GM23338 (cell line): ENCODE measurements around the gene MTCL1. TPM values are rescaled to one million over a fixed set of nuclear protein-coding genes. Genes with fewer than 3 reads are reported as not detected.

Experiments used
- ATAC-seq: fragments of 200-7000 bp; cut with Tn5 transposase; 3 replicates; pipeline ENCODE4 v1.9.1; 2020
- DNase-seq: peaks from one replicate; pipeline ENCODE4 v3.0.0-alpha.2; 2015; ENCODE audit warnings: low spot score
- H2AFZ ChIP-seq: fragments of 200-600 bp; sonication (generic); 2 replicates; pipeline ENCODE4 v1.8.0; 2016; ENCODE audit warnings: antibody characterized with exemption, mild to moderate bottlenecking, moderate library complexity
- H3F3A ChIP-seq: fragments of 200-600 bp; sonication (generic); replicated peaks from 2 replicates; pipeline ENCODE4 v1.8.0; 2017; ENCODE audit warnings: antibody characterized with exemption, mixed run types, low read depth
- H3K27ac ChIP-seq: fragments of 200-600 bp; sonication (generic); 2 replicates; pipeline ENCODE4 v1.6.1; 2016; ENCODE audit warnings: low read depth
- H3K27me3 ChIP-seq: fragments of 200-600 bp; sonication (generic); 2 replicates; pipeline ENCODE4 v1.8.0; 2016; ENCODE audit warnings: mild to moderate bottlenecking, mixed run types, moderate library complexity; ENCODE audit not compliant: insufficient read depth
- H3K36me3 ChIP-seq: fragments of 200-600 bp; sonication (generic); 2 replicates; pipeline ENCODE4 v1.8.0; 2016; ENCODE audit warnings: mild to moderate bottlenecking; ENCODE audit not compliant: insufficient read depth
- H3K4me1 ChIP-seq: fragments of 200-600 bp; sonication (generic); 2 replicates; pipeline ENCODE4 v1.8.0; 2016; ENCODE audit warnings: mild to moderate bottlenecking, moderate library complexity; ENCODE audit not compliant: insufficient read depth
- H3K4me2 ChIP-seq: fragments of 200-600 bp; sonication (generic); 2 replicates; pipeline ENCODE4 v1.7.1; 2017; ENCODE audit warnings: mixed run types
- H3K4me3 ChIP-seq: fragments of 200-600 bp; sonication (generic); 2 replicates; pipeline ENCODE4 v1.6.1; 2016; ENCODE audit warnings: mixed run types
- H3K79me2 ChIP-seq: fragments of 200-600 bp; sonication (generic); replicated peaks from 2 replicates; pipeline ENCODE4 v1.8.0; 2017; ENCODE audit warnings: mild to moderate bottlenecking; ENCODE audit not compliant: insufficient read depth
- H3K9me2 ChIP-seq: fragments of 200-600 bp; sonication (generic); 2 replicates; pipeline ENCODE4 v1.8.0; 2017; ENCODE audit not compliant: insufficient read depth
- H4K20me1 ChIP-seq: fragments of 200-600 bp; sonication (generic); replicated peaks from 2 replicates; pipeline ENCODE4 v1.8.0; 2017; ENCODE audit warnings: mild to moderate bottlenecking; ENCODE audit not compliant: insufficient read depth
- H3K27ac Mint-ChIP-seq: 2 replicates; pipeline ENCODE4 v1.8.0; 2020; ENCODE audit warnings: inconsistent platforms, mild to moderate bottlenecking, moderate library complexity, mixed read lengths
- H3K27me3 Mint-ChIP-seq: 3 replicates; pipeline ENCODE4 v1.8.0; 2022; ENCODE audit warnings: low read depth, mild to moderate bottlenecking, moderate library complexity, mixed read lengths, inconsistent platforms; ENCODE audit not compliant: insufficient read depth, poor library complexity
- H3K36me3 Mint-ChIP-seq: 3 replicates; pipeline ENCODE4 v1.8.0; 2021; ENCODE audit warnings: low read depth, mild to moderate bottlenecking, inconsistent platforms, moderate library complexity, mixed read lengths
- H3K4me1 Mint-ChIP-seq: 3 replicates; pipeline ENCODE4 v1.8.0; 2020; ENCODE audit warnings: mild to moderate bottlenecking, inconsistent platforms, mixed read lengths
- H3K4me3 Mint-ChIP-seq: 3 replicates; pipeline ENCODE4 v1.8.0; 2021; ENCODE audit warnings: moderate library complexity, mild to moderate bottlenecking, inconsistent platforms, mixed read lengths
- H3K9me3 Mint-ChIP-seq: 3 replicates; pipeline ENCODE4 v1.8.0; 2020; ENCODE audit warnings: moderate library complexity, mild to moderate bottlenecking, inconsistent platforms, mixed read lengths
- CREB1 ChIP-seq: fragments of 250-450 bp; sonication (Bioruptor Pico); IDR thresholded peaks from 2 replicates; pipeline ENCODE4 v1.5.0; 2020; ENCODE audit warnings: low read depth, mild to moderate bottlenecking, moderate library complexity
- CTCF ChIP-seq, 2 experiments: fragments of 200-600 bp in 1 of 2; sonication (generic) in 1 of 2; conservative IDR thresholded peaks; 2 replicates each; pipeline versions ENCODE4 v1.5.1 to v1.6.1; 2016 to 2017; ENCODE audit warnings: antibody characterized with exemption in 2 of 2, low read depth in 2 of 2, mild to moderate bottlenecking in 2 of 2, moderate library complexity in 1 of 2
- ETS1 ChIP-seq: IDR thresholded peaks from 2 replicates; pipeline ENCODE4 v1.6.1; 2016; ENCODE audit warnings: antibody characterized with exemption
- EZH2 ChIP-seq: fragments of 200-600 bp; sonication (generic); IDR thresholded peaks from one replicate; pipeline ENCODE4 v1.8.0; 2017; ENCODE audit warnings: antibody characterized with exemption, mild to moderate bottlenecking, low read depth; ENCODE audit not compliant: unreplicated experiment
- EZH2phosphoT487 ChIP-seq: fragments of 200-600 bp; sonication (generic); IDR thresholded peaks from one replicate; pipeline ENCODE4 v1.8.1; 2018; ENCODE audit warnings: antibody characterized with exemption; ENCODE audit not compliant: unreplicated experiment
- JUNB ChIP-seq: IDR thresholded peaks from one replicate; pipeline ENCODE4 v1.6.1; 2016; ENCODE audit warnings: antibody characterized with exemption; ENCODE audit not compliant: unreplicated experiment
- NANOG ChIP-seq: IDR thresholded peaks from 2 replicates; pipeline ENCODE4 v1.6.1; 2016; ENCODE audit warnings: antibody characterized with exemption, borderline replicate concordance
- POLR2AphosphoS5 ChIP-seq: IDR thresholded peaks from 2 replicates; pipeline ENCODE4 v1.6.1; 2016; ENCODE audit warnings: antibody characterized with exemption, low read depth
- REST ChIP-seq: IDR thresholded peaks from one replicate; pipeline ENCODE4 v1.6.1; 2018; ENCODE audit warnings: antibody characterized with exemption; ENCODE audit not compliant: unreplicated experiment
- STAT1 ChIP-seq: IDR thresholded peaks from one replicate; pipeline ENCODE4 v1.6.1; 2016; ENCODE audit warnings: antibody characterized with exemption; ENCODE audit not compliant: unreplicated experiment
- ZNF114 ChIP-seq: fragments of 250-450 bp; sonication (Bioruptor Pico); IDR thresholded peaks from 2 replicates; pipeline ENCODE4 v1.5.0; 2020; ENCODE audit warnings: mild to moderate bottlenecking, moderate library complexity
- ZNF331 ChIP-seq: fragments of 250-450 bp; sonication (Bioruptor Pico); IDR thresholded peaks from 2 replicates; pipeline ENCODE4 v1.5.0; 2020; ENCODE audit warnings: low read depth, mild to moderate bottlenecking, moderate library complexity
- ZNF462 ChIP-seq: fragments of 250-450 bp; sonication (Bioruptor Pico); IDR thresholded peaks from 2 replicates; pipeline ENCODE4 v1.5.0; 2020; ENCODE audit warnings: mild to moderate bottlenecking, moderate library complexity
- polyA plus RNA-seq: library from polyadenylated mRNA; unstranded; fragments of >200 nt; fragmentation: Nextera tagmentation; extraction: Ambion mirVana; gene quantifications from 2 replicates; pipeline ENCODE4 v1.2.1, GENCODE V29; 2016
- total RNA-seq: library from RNA; depleted of rRNA; stranded (reverse); fragments of >200 nt; shearing (Covaris generic); gene quantifications from 2 replicates; pipeline ENCODE4 v1.2.3, GENCODE V29; 2014

Gene MTCL1
- total and polyA plus RNA-seq, 2 experiments from 2014 or later = 14.4 to 45.0 TPM

GRCh38 chr18:8805552-8805951 lies 100.2 kb downstream of the MTCL1 start:
- Histone ChIP-seq H3K4me2 (no peak overlapping the region), H3K4me3 (no peak overlapping the region), H3F3A (no peaks in the 10 kb centered on the region), H3K27me3 (no peaks in the 10 kb centered on the region), H2AFZ (no peak overlapping the region), H4K20me1 (no peaks in the 10 kb centered on the region), H3K27ac (no peak overlapping the region), H3K9me2 (no peaks in the 10 kb centered on the region), H3K4me1 (peaks cover 8% of the 10 kb centered on the region), H3K79me2 (no peaks in the 10 kb centered on the region), H3K36me3 (peaks cover 8% of the 10 kb centered on the region; the same call in 1 of the 2 replicates)
- TF ChIP-seq JUNB = no peak
- TF ChIP-seq EZH2 = no peak
- no peak for TF ChIP-seq EZH2phosphoT487
- no peak for TF ChIP-seq STAT1
- no peak for TF ChIP-seq REST
- no peak for TF ChIP-seq CTCF (conservative IDR thresholded peaks at IDR 0.05; ENCODE audit: low read depth in 2 of 2)
- no peak for TF ChIP-seq NANOG
- TF ChIP-seq ZNF114 (CRISPR knock-in tag) = no peak
- no peak for TF ChIP-seq ZNF462 (CRISPR knock-in tag)
- no peak for TF ChIP-seq ETS1
- no peak for TF ChIP-seq CREB1 (CRISPR knock-in tag)
- TF ChIP-seq POLR2AphosphoS5 = no peak
- no peak for TF ChIP-seq ZNF331
- Mint-ChIP-seq H3K27ac (no peak overlapping the region), H3K36me3 (peaks cover 21% of the 10 kb centered on the region), H3K27me3 (peaks cover 3% of the 10 kb centered on the region), H3K4me1 (peaks cover 27% of the 10 kb centered on the region), H3K9me3 (no peaks in the 10 kb centered on the region), H3K4me3 (no peak overlapping the region)
- ATAC-seq (no peak), DNase-seq (no peak)
